HG03575 (cell line): Measurements from ENCODE around the gene SCAP.

Source experiments
- ATAC-seq: cut with Tn5 transposase; IDR thresholded peaks from one replicate; pipeline ENCODE4 v1.9.1; 2021; ENCODE audit not compliant: unreplicated experiment, insufficient number of reproducible peaks, low FRiP score; ENCODE audit errors: extremely low read depth

SCAP gene

DNA sequence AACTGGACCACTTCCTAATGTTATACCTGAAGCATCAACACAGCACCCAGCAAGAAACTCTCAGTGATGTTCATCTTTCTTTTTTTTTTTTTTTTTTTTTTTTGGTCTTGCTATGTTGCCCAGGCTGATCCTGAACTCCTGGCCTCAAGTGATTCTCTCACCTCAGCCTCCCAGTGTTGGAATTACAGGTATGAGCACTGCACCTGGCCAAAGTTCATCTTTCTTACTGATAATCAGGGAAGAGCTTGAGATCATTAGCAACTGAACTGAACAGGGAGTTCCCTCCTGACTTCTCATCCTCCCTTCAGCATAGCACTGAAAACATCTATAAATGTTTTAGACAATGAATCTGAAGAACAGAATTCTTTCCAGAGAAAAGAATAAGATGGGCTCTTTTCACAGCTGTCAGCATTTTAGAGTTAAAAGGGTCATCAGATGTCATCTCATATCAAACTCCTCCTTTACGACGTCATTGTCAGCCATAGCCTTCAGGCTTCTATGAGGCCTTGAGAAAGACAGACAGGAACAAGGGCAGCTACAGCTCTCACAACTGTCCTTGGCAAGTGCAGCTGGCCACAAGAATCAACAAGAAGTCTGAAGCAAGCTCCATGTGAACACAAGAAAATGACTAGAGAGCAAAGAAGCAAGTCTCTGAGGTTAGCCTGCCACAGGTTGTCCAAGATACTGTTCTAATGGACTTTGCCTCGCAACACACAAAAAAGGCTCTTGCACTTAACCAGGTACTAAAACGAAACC, 33.8 kb downstream of the SCAP start:
- no peak for ATAC-seq

- no peak for ATAC-seq
Observed at GRCh38 chr3:47440131-47440530, 35.6 kb downstream of the SCAP start.

DNA sequence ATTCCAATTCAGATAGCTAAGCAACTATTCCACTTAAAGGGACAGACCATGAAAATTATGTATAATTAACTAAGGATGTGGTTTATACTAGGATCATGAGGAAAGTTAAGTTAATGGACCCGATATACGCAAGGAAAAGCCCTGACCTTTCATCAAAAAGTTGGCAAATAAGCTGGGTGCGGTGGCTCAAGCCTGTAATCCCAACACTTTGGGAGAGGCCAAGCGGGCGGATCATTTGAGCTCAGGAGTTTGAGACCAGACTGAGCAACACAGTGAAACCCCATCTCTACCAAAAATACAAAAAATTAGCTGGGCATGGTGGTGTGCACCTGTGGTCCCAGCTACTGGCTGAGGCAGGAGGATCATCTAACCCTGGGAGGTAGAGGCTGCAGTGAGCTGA, 39.6 kb downstream of the SCAP start:
- no peak for ATAC-seq

GRCh38 chr3:47434849-47435248, 40.9 kb downstream of the SCAP start:
- ATAC-seq = no peak

GRCh38 chr3:47433796-47434195, 41.9 kb downstream of the SCAP start:
- no peak for ATAC-seq

DNA sequence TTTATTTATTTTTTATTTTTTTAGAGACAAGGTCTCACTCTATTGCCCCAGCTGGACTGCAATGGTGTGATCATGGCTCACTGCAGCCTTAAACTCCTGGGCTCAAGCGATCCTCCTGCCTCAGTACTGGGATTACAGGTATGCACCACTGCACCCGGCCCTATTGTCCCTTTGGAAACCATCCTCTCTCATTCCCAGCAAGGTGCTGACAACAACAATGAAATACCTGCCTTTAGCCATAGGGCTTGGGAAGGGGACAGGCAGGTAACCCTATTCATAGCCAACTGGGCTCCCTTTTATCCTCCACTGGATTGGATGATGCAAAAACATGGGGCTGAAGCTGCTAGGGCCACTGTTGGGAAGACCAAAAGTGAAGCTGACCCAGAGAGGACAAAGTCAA, 43.1 kb downstream of the SCAP start:
- no peak for ATAC-seq

DNA sequence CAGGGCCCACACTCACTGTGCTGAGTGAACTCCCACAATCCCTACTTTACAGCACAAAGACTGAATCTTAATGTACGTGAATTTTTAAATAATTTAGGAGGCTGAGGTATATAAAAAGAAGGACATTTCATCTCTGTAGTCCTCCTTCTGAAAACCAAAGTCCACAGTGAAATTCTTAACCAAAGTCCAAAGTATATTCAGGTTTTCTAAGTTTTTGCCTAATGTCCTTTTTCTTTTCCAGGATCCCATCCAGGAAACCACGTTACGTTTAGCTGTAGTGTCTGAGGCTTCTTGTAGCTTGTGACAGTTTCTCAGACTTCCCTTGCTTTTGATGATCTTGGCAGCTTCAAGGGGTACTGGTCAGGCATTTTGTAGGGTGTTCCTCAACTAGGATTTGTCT, 44.5 kb downstream of the SCAP start:
- no peak for ATAC-seq

GRCh38 chr3:47430606-47431005, 45.1 kb downstream of the SCAP start:
- no peak for ATAC-seq

DNA sequence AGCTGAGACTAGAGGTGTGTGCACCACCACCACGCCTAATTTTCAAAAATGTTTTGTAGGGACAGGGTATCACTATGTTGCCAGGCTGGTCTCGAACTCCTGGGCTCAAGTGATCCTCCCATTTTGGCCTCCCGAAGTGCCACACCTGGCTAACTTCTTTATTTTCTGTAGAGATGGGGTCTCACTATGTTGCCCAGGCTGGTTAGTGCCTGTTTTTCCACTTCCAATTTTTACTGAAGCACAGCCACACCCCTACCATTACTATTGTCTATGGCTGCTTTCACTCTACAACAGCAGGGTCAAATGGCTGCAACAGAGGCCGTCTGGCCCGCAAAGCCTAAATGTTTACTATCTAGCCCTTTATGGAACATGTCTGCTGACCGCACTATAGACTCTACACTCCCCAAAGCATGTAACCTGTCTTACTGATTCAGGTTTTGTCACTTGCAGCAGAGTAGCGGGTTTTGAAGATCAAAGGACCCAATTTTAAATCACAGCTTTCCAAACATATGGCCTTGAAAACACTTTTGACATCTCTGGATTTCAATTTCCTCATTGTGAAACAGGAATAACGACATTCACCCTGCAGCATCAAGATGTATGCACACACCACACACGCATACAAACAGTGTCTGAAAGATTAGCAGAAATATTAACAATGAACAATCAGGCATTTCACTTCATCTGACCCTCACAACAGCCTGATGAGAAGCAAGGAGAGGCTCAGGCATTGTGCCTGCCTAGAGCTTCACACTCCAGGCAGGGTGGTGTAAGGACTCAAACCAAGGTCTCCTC, 46.1 kb downstream of the SCAP start:
- ATAC-seq = no peak

DNA sequence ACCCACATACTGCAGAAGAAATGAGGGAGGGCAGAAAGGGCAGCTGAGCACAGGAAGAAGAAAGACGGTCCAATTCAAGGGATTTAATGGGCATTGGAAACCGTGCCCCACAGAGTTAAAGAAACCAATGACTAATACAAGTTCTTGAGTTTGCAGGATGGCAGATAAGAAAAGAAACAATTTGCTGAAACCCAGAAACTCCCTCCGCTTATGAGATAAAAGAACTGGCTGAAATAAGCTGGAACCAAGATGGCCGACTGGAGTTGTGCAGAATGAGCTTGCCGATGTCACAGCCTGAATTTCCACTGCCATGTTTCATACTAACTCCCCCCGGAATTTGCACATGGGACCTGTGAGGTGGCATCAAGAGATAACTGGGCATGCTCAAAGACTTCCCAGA, 47.1 kb downstream of the SCAP start:
- ATAC-seq = no peak

- ATAC-seq = no peak
Observed at GRCh38 chr3:47427866-47428265, 47.9 kb downstream of the SCAP start.

- no peak for ATAC-seq
Observed at GRCh38 chr3:47425959-47426358, 49.8 kb downstream of the SCAP start.

GRCh38 chr3:47425383-47425778, 50.4 kb downstream of the SCAP start:
- no peak for ATAC-seq

DNA sequence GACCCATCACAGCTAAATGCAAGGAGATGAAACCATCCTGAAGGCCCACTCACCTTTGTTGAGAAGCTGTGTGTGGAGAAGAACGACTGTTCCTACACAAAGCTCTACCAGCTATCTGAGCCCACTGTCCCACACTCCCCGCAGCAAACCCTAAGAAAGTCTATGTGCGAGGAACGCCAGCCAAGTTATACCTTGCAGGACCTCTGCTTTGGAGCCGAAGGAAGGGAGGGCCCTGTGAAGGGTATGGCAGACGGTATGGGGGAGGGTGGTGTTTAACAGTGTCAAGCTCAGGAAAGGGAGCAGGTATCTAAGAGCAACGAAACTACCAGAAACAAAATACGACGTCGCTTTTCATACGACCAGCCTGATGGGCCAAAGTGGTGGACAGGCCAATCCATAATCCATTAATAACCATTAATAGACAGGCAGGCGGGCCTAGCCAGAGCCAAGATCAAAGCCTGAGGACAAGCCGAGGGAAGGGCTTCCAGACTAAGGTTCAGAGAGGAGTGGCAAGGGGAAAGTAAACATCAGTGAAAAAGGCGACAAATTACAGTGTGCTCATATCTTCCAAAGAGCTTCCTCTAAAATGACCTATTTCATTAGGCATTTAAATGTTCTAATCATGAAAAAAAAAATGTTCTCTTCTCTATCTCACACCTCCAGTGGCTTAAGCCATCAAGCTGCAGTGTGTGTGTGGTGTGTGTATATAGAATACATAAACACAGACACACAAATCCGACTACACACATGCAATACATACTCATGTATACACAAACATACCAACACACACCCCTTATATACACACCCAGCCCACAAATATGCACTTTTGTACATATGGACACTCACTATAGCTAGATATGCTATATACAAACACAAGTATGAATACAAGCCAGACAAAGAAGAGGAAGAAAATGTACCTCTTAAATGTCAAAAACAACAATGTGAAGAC, 51.0 kb downstream of the SCAP start:
- no peak for ATAC-seq

GRCh38 chr3:47423548-47424145, 52.1 kb downstream of the SCAP start:
- no peak for ATAC-seq

DNA sequence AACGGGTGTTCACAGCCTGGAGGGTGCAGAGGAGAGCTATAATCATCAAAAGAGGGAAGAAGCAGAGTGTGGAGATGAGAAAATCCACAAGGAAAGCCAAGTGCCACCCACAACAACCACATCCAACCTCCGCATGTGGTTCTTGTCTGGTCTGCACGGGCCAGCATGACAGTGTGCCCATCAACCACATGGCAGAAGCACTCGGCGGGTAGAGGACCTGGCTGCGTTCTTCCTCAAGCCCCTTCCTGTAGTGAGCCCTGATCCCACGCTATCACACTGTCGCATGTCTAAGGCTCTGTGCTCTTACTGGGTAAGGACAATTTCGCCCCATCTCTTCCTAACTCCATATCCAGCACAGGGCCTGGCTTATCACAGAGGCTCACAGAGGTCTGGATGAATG, 53.0 kb downstream of the SCAP start:
- ATAC-seq = no peak

GRCh38 chr3:47421741-47422649, 53.7 kb downstream of the SCAP start:
- no peak for ATAC-seq
